NB4 (cell line): ENCODE data around the gene CTNNA3.

Source experiments
- CTCF ChIP-seq: IDR thresholded peaks from one replicate; pipeline ENCODE4 v1.5.1; 2012; ENCODE audit warnings: low read depth, low read length
- MAX ChIP-seq: IDR thresholded peaks from 2 replicates; pipeline ENCODE4 v1.6.1; 2011; ENCODE audit warnings: low read depth, low read length
- MYC ChIP-seq: IDR thresholded peaks from 2 replicates; pipeline ENCODE4 v1.6.1; 2011; ENCODE audit warnings: low read depth, low read length
- POLR2A ChIP-seq: IDR thresholded peaks from 2 replicates; pipeline ENCODE4 v1.6.1; 2011; ENCODE audit warnings: mild to moderate bottlenecking; ENCODE audit not compliant: insufficient read length; ENCODE audit errors: extremely low read depth

GRCh38 chr10:67140641-67141040 lies 555.4 kb downstream of the CTNNA3 start:
- TF ChIP-seq CTCF, result no peak
- TF ChIP-seq POLR2A, result no peak
- no peak for TF ChIP-seq MAX
- TF ChIP-seq MYC, result no peak
